ENCODE results near the gene TINAG. TPM values are rescaled to one million over a fixed set of nuclear protein-coding genes. Genes with fewer than 3 reads are reported as not detected.

TINAG gene
- total and polyA plus RNA-seq, 10 of the 15 experiments (the other 5 are each of a cell fraction or from before 2014, with no cell fraction given): 0.26 to 7.7 (median 0.95) TPM

- no peak for TF ChIP-seq MTA2 (IDR thresholded peaks at IDR 0.05; ENCODE audit: low read depth)
- no peak for TF ChIP-seq USF1 (IDR thresholded peaks at IDR 0.05; ENCODE audit: borderline replicate concordance, extremely low read length, insufficient read depth, low read depth, low read length)
- no peak for TF ChIP-seq CHD4 (IDR thresholded peaks at IDR 0.05)
- TF ChIP-seq SPI1 (IDR thresholded peaks at IDR 0.05; ENCODE audit: borderline replicate concordance, insufficient read depth, low read depth, low read length): no peak
- TF ChIP-seq RELA (IDR thresholded peaks at IDR 0.05; ENCODE audit: borderline replicate concordance, partially characterized antibody): no peak
- TF ChIP-seq KLF5 (IDR thresholded peaks at IDR 0.05; ENCODE audit: partially characterized antibody): no peak
- TF ChIP-seq HCFC1 (IDR thresholded peaks at IDR 0.05; ENCODE audit: low read length): no peak
These were observed 8.5 kb upstream of the TINAG start (continued) for GRCh38 chr6:54299542-54300269.

GRCh38 chr6:54301770-54302169, 6.5 kb upstream of the TINAG start:
- no peaks in the 10 kb centered on the region for H3K4me1 ChIP-seq (ENCODE audit: control insufficient read depth, insufficient read depth, low read length)
- ATAC-seq: no peak
- no peak overlapping the region for H3K4me2 ChIP-seq (ENCODE audit: control insufficient read depth, insufficient read depth)
- CTCF ChIA-PET: interaction anchor here (1.2 kb wide), 1 partner anchor 57 kb away, joined by 3 read pairs; no protein-coding TSS in a partner anchor
- in situ Hi-C loops (cut with MboI): no loop called here
- no peak overlapping the region for H3K9ac ChIP-seq (ENCODE audit: control insufficient read depth, insufficient read depth, low read length)
- SMC1A ChIA-PET (ENCODE audit: uncharacterized antibody, unreplicated experiment): interaction anchor here (1.0 to 1.3 kb wide), 2 partner anchors 11 to 57 kb away, joined by 3 read pairs; no protein-coding TSS in a partner anchor
- intact Hi-C loops (cut with micrococcal nuclease; ENCODE audit: unreplicated experiment): no loop called here
- POLR2A ChIA-PET: interaction anchor here (0.6 kb wide), 1 partner anchor 644 kb away, joined by 6 read pairs; no protein-coding TSS in a partner anchor
- H3K27ac ChIP-seq (ENCODE audit: control insufficient read depth, insufficient read depth): no peak overlapping the region
- FAIRE-seq: no peak
- H2AFZ ChIP-seq (ENCODE audit: control insufficient read depth, low read depth, low read length): no peak overlapping the region
- BruUV-seq (replicated peaks): no TSS peak
- RAD21 ChIA-PET (ENCODE audit: unreplicated experiment): interaction anchor here (1.0 kb wide), 1 partner anchor 19 kb away, joined by 3 read pairs; no protein-coding TSS in a partner anchor
- no peak for DNase-seq (ENCODE audit: low read depth, low spot score)
- no peaks in the 10 kb centered on the region for H3K36me3 ChIP-seq (ENCODE audit: control insufficient read depth in 2 of 2, insufficient read depth in 2 of 2, low read length in 1 of 2)
- H3K79me2 ChIP-seq (ENCODE audit: control insufficient read depth, insufficient read depth, low read length): no peaks in the 10 kb centered on the region
- no peaks in the 10 kb centered on the region for H3K27me3 ChIP-seq (replicated peaks in 1 of 2; ENCODE audit: control insufficient read depth in 2 of 2, insufficient read depth in 2 of 2, low read length in 1 of 2)
- H4K20me1 ChIP-seq (ENCODE audit: control insufficient read depth, insufficient read depth): no peaks in the 10 kb centered on the region
- no peak overlapping the region for H3K4me3 ChIP-seq
- H3K9me3 ChIP-seq (replicated peaks; ENCODE audit: control insufficient read depth, insufficient read depth, low read length): no peaks in the 10 kb centered on the region
- TF ChIP-seq KAT2A (conservative IDR thresholded peaks at IDR 0.05; ENCODE audit: control insufficient read depth, low read depth, low read length) (no peak), E2F8 (IDR thresholded peaks at IDR 0.05; ENCODE audit: low read depth, partially characterized antibody) (no peak), NRF1 (conservative IDR thresholded peaks at IDR 0.05; ENCODE audit: low read depth, low read length) (no peak), SKIL (IDR thresholded peaks at IDR 0.05; ENCODE audit: low read depth, poor library complexity, severe bottlenecking) (no peak), ZBTB33 (IDR thresholded peaks at IDR 0.05) (no peak), ATF3 (IDR thresholded peaks at IDR 0.05; ENCODE audit: borderline replicate concordance, extremely low read depth, low read depth, low read length) (no peak)
